Kidney epithelial cell (primary cell): ENCODE results near the gene KRT9. TPM values are rescaled to one million over a fixed set of nuclear protein-coding genes. Genes with fewer than 3 reads are reported as not detected.

Source experiments
- DNase-seq: peaks from one replicate; pipeline ENCODE4 v3.0.0-alpha.2; 2010; ENCODE audit warnings: low read depth
- H3K27me3 ChIP-seq: 2 replicates; pipeline ENCODE4 v1.6.0; 2011; ENCODE audit warnings: low read length; ENCODE audit not compliant: control insufficient read depth, insufficient read depth
- H3K36me3 ChIP-seq: 2 replicates; pipeline ENCODE4 v1.5.1; 2011; ENCODE audit warnings: low read length; ENCODE audit not compliant: control insufficient read depth, insufficient read depth
- H3K4me3 ChIP-seq: 2 replicates; pipeline ENCODE4 v1.5.1; 2011; ENCODE audit warnings: low read depth, mild to moderate bottlenecking, control low read depth, low read length
- CTCF ChIP-seq: IDR thresholded peaks from 2 replicates; pipeline ENCODE4 v1.5.1; 2011; ENCODE audit warnings: mild to moderate bottlenecking, moderate library complexity, low read length, control low read depth, inconsistent platforms; ENCODE audit not compliant: insufficient read depth, poor library complexity, severe bottlenecking
- total RNA-seq: library from RNA; depleted of rRNA; stranded (reverse); fragments of >200 nt; gene quantifications from 2 replicates; pipeline ENCODE4 v1.2.3, GENCODE V29; 2015

Gene KRT9
- total RNA-seq, 1 donor from 2014 or later, result not detected

- no peak for TF ChIP-seq CTCF
- no peak for DNase-seq
- Histone ChIP-seq H3K27me3 (no peaks in the 10 kb centered on the region), H3K36me3 (no peaks in the 10 kb centered on the region), H3K4me3 (no peak overlapping the region)
These were observed 31.7 kb downstream of the KRT9 start for GRCh38 chr17:41539979-41540701.

GRCh38 chr17:41539071-41539492 is 32.8 kb downstream of the KRT9 start:
- Histone ChIP-seq H3K4me3 (no peak overlapping the region), H3K27me3 (no peaks in the 10 kb centered on the region), H3K36me3 (no peaks in the 10 kb centered on the region)
- DNase-seq, result no peak
- TF ChIP-seq CTCF, result no peak

GRCh38 chr17:41538565-41538991 is 33.3 kb downstream of the KRT9 start:
- peak; percentile 56 for DNase-seq
- Histone ChIP-seq H3K4me3 (no peak overlapping the region), H3K36me3 (no peaks in the 10 kb centered on the region), H3K27me3 (no peaks in the 10 kb centered on the region)
- TF ChIP-seq CTCF, result no peak

GRCh38 chr17:41537990-41538389 is 33.9 kb downstream of the KRT9 start:
- TF ChIP-seq CTCF, result no peak
- no peak overlapping the region for H3K4me3 ChIP-seq
- no peak for DNase-seq
- H3K27me3 ChIP-seq, result no peaks in the 10 kb centered on the region
- H3K36me3 ChIP-seq, result no peaks in the 10 kb centered on the region

GRCh38 chr17:41537614-41537954 is 34.3 kb downstream of the KRT9 start:
- DNase-seq, result no peak
- TF ChIP-seq CTCF, result no peak
- Histone ChIP-seq H3K4me3 (no peak overlapping the region), H3K27me3 (no peaks in the 10 kb centered on the region), H3K36me3 (no peaks in the 10 kb centered on the region)
